ENCODE results near the gene PMEPA1.

Gene PMEPA1

DNA sequence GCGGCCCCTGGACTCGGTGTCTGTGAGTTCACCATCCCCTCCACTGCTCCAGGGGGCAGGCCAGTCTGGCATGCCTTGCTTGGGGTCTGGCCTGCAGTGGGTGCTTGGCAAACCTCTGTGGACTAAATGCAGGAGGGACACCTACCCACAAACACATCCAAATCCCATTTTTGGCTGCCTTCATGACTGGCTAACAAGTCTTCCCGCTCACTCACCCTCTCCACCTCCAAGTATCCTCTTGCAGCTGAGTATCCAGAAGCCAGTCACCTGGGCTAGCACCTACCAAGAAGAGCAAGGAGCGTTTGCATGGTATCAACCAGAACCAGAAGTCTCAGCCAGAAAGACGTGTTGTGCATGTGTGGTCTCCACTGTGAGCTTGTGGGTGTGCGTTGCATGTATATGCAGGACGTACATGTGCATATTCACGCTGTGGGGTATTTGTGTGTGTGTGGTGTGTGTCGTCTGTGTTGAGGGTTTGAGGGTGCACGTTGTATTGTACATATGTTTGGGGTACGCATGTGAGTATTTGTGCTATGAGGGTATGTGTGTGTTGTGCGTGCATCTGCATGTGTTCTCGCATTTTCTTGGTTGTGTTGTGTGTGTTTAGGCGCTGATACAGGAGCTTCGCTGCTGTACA lies 5.6 kb upstream of the PMEPA1 start:
- POLR2A ChIA-PET = no interaction called here
- DNase-seq (ENCODE audit: extremely low spot score) = no peak
- CTCF ChIA-PET = no interaction called here
- TF ChIP-seq L3MBTL2 (conservative IDR thresholded peaks at IDR 0.05) (no peak), CTBP1 (IDR thresholded peaks at IDR 0.05; ENCODE audit: borderline replicate concordance) (no peak), SP1 (IDR thresholded peaks at IDR 0.05) (no peak), HDGF (IDR thresholded peaks at IDR 0.05; ENCODE audit: borderline replicate concordance) (no peak), SUZ12 (IDR thresholded peaks at IDR 0.05) (no peak), NFRKB (IDR thresholded peaks at IDR 0.05) (no peak), FOXK2 (IDR thresholded peaks at IDR 0.05) (no peak), FOXM1 (IDR thresholded peaks at IDR 0.05; ENCODE audit: borderline replicate concordance) (no peak), BHLHE40 (IDR thresholded peaks at IDR 0.05; ENCODE audit: borderline replicate concordance) (no peak)
- TF ChIP-seq, protein P1, sequence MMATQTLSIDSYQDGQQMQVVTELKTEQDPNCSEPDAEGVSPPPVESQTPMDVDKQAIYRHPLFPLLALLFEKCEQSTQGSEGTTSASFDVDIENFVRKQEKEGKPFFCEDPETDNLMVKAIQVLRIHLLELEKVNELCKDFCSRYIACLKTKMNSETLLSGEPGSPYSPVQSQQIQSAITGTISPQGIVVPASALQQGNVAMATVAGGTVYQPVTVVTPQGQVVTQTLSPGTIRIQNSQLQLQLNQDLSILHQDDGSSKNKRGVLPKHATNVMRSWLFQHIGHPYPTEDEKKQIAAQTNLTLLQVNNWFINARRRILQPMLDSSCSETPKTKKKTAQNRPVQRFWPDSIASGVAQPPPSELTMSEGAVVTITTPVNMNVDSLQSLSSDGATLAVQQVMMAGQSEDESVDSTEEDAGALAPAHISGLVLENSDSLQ (IDR thresholded peaks at IDR 0.05) = no peak

DNA sequence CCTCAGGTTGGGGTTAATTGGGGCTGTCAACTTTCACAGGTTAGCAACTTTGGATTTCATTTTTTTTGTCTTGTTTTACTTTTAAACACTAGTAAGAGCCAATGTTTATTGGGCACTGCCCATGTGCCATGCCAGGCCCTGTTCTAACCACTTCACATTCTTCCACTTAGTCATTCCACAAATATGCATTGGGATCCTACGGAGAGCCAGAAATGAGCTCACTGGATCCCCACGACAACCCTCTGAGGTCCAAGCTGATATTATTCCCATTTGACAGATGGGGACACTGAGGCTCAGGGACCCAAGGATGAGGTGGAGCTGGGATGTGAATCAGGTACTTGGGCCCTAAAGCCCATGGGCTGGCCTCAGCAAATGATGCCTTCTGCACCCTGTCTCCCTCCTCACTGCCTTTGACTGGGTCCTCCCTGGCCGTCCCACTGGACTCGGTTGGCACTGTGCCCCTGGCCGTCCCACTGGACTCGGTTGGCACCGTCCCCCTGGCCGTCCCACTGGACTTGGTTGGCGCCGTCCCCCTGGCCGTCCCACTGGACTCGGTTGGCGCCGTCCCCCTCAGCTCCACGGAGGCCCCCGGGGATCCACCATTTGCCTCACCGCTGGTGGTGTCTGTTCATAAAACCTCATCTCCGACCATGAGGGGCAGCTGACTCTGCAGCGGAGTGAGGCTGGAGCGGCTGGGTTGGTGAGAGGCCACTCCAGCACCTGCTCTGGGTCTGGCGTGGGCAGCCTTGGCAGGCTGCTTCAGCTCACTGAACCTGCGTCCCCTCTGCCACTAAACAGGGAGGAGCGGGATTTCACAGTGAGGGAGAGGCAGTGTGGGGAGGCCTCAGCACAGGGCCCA lies 4.8 kb upstream of the PMEPA1 start:
- POLR2A ChIA-PET = no interaction called here
- CTCF ChIA-PET = no interaction called here
- no peak for DNase-seq (ENCODE audit: extremely low spot score)
- TF ChIP-seq HDGF (IDR thresholded peaks at IDR 0.05; ENCODE audit: borderline replicate concordance) = no peak
- TF ChIP-seq SUZ12 (IDR thresholded peaks at IDR 0.05) = no peak
- no peak for TF ChIP-seq SP1 (IDR thresholded peaks at IDR 0.05)
- TF ChIP-seq, protein P1 (IDR thresholded peaks at IDR 0.05) = no peak
- no peak for TF ChIP-seq L3MBTL2 (conservative IDR thresholded peaks at IDR 0.05)
- TF ChIP-seq FOXM1 (IDR thresholded peaks at IDR 0.05; ENCODE audit: borderline replicate concordance) = no peak
- no peak for TF ChIP-seq FOXK2 (IDR thresholded peaks at IDR 0.05)
- TF ChIP-seq CTBP1 (IDR thresholded peaks at IDR 0.05; ENCODE audit: borderline replicate concordance) = no peak
- no peak for TF ChIP-seq BHLHE40 (IDR thresholded peaks at IDR 0.05; ENCODE audit: borderline replicate concordance)

DNA sequence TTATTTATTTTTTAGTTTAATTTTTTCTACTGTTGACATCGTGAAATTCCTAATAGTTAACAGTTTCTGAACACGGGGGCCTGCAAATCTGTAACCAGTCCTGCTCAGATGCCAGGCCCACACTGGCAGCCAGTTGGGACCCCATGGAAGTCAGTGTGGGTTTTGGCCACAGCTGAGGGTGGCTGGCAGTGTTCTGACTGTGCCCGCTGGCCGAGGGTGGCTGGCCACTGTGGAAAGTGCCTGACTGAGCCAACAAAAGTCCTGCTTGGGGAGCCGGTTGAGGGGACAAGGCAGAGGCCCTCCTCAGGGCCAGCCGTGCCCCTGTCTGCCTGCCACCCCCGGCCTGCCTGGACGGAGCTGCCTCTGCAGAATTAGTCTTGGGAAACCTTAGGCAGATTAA lies 4.1 kb upstream of the PMEPA1 start:
- DNase-seq (ENCODE audit: extremely low spot score) = no peak
- TF ChIP-seq L3MBTL2 (conservative IDR thresholded peaks at IDR 0.05) (no peak), FOXA1 (IDR thresholded peaks at IDR 0.05) (no peak), ELF4 (IDR thresholded peaks at IDR 0.05) (no peak), SUZ12 (IDR thresholded peaks at IDR 0.05) (no peak), FOXM1 (IDR thresholded peaks at IDR 0.05; ENCODE audit: borderline replicate concordance) (no peak), FOXK2 (IDR thresholded peaks at IDR 0.05) (no peak)
- TF ChIP-seq, protein P1 (IDR thresholded peaks at IDR 0.05) = no peak
- POLR2A ChIA-PET = no interaction called here
- CTCF ChIA-PET = no interaction called here

DNA sequence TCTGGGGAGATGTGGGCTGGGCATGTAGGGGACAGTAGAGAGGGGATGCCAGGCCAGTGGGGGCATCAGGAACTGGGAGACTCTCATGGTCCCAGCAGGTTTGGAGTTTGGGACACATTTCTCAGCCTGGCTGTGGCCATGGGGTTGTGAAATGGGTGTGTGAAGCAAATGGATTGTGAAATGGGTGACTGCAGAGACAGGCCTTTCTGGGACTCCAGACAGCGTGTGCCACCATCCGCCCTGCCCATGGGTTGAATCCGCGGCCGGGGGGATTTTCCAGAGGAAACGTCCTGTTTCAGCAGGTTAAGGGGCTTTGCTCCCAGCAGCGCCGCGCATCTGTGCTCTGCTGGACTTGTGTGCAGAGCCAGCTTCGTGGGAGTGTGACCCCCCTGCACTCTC lies 3.7 kb upstream of the PMEPA1 start:
- ChIA-PET CTCF (no interaction called here), POLR2A (no interaction called here)
- TF ChIP-seq ZNF384 (IDR thresholded peaks at IDR 0.05) (no peak), ELF4 (IDR thresholded peaks at IDR 0.05) (no peak), SP1 (IDR thresholded peaks at IDR 0.05) (no peak), BHLHE40 (IDR thresholded peaks at IDR 0.05; ENCODE audit: borderline replicate concordance) (no peak), FOXA1 (IDR thresholded peaks at IDR 0.05) (no peak)
- DNase-seq (ENCODE audit: extremely low spot score) = no peak

DNA sequence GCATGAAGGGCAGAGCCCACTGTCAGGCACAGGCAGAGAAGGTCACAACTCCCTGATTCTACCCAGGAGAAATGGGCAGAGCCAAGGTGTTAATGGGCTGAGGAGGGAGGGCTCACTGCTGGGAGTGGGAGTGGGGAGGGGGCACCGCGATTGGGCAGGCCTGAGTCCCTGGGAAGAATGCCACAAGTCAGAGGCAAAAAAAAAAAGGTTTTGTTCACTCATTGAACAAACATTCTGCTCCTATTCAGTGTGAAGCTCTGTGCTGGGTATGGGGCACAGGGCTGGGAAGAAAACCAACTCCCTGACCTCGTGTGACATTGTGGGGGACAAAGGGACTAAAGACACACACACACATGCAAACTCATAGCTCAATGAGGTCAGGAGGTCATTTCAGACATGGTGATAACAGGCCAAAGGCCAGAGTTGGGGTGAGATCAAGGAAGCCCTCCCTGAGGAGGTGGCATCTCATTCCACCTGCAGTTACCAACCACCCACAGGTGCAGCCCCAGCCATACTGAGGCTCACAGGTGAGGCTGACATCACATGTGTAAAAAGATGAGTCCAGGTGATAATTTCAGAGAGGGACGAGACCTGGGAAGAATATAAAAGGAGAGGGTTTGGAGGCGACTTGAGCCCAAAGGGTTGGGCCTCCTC lies 3.2 kb upstream of the PMEPA1 start:
- no peak for DNase-seq (ENCODE audit: extremely low spot score)
- ChIA-PET CTCF (no interaction called here), POLR2A (no interaction called here)
- no peak for TF ChIP-seq L3MBTL2 (conservative IDR thresholded peaks at IDR 0.05)
- no peak for TF ChIP-seq FOXM1 (IDR thresholded peaks at IDR 0.05; ENCODE audit: borderline replicate concordance)
- no peak for TF ChIP-seq SUZ12 (IDR thresholded peaks at IDR 0.05)

DNA sequence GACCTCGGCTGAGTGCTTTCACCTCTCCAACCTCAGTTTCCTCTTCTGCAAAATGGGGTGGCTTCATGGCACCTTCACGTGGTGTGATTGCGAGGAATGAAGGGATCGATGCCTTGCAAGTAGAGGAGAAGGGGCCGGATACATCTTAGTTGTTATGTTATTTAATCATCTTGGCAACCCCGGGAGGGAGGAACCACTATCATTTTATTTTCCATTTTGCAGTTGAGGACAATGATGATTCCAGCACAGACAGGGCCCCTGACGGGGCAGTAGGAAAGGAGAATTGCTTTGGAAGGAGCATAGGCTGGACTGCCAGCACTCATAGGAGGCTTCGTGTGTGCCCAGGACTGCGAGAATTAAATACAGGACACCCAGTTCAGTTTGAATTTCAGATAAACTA lies 2.5 kb upstream of the PMEPA1 start:
- no peak for DNase-seq (ENCODE audit: extremely low spot score)
- CTCF ChIA-PET = no interaction called here
- POLR2A ChIA-PET = no interaction called here
- TF ChIP-seq ARNT (IDR thresholded peaks at IDR 0.05) (no peak), FOXM1 (IDR thresholded peaks at IDR 0.05; ENCODE audit: borderline replicate concordance) (no peak), LEF1 (IDR thresholded peaks at IDR 0.05; ENCODE audit: borderline replicate concordance) (no peak), NFRKB (IDR thresholded peaks at IDR 0.05) (no peak), TARDBP (IDR thresholded peaks at IDR 0.05) (no peak), BHLHE40 (IDR thresholded peaks at IDR 0.05; ENCODE audit: borderline replicate concordance) (no peak)

All from HEK293T (cell line).